ENCODE measurements around the gene ADRA1B.

ADRA1B gene

GRCh38 chr5:159916841-159917761 is 819 bp downstream of the ADRA1B start:
- DNase-seq (ENCODE audit: low spot score) = no peak
- in situ Hi-C loops (cut with MboI; ENCODE audit: low pct_unique_long_range_greater_than_20kb, low sequenced_read_pairs, unreplicated experiment) = no loop called here
- no peak for TF ChIP-seq CTCF (IDR thresholded peaks at IDR 0.05; ENCODE audit: extremely low read depth, insufficient read depth, missing control alignments)

- in situ Hi-C loops (cut with MboI; ENCODE audit: low pct_unique_long_range_greater_than_20kb, low sequenced_read_pairs, unreplicated experiment) = no loop called here
- DNase-seq (ENCODE audit: low spot score) = no peak
Measured at GRCh38 chr5:159917994-159918393, 1.7 kb downstream of the ADRA1B start.

GRCh38 chr5:159921721-159922120 is 5.4 kb downstream of the ADRA1B start:
- in situ Hi-C loops (cut with MboI; ENCODE audit: low pct_unique_long_range_greater_than_20kb, low sequenced_read_pairs, unreplicated experiment) = no loop called here
- no peak for TF ChIP-seq CTCF (IDR thresholded peaks at IDR 0.05; ENCODE audit: extremely low read depth, insufficient read depth, missing control alignments)
- DNase-seq (ENCODE audit: low spot score) = no peak

More at GRCh38 chr5:159917994-159918393, 1.7 kb downstream of the ADRA1B start:
- TF ChIP-seq CTCF (IDR thresholded peaks at IDR 0.05; ENCODE audit: extremely low read depth, insufficient read depth, missing control alignments) = no peak

- TF ChIP-seq CTCF (IDR thresholded peaks at IDR 0.05; ENCODE audit: extremely low read depth, insufficient read depth, missing control alignments) = no peak
- DNase-seq (ENCODE audit: low spot score) = no peak
- in situ Hi-C loops (cut with MboI; ENCODE audit: low pct_unique_long_range_greater_than_20kb, low sequenced_read_pairs, unreplicated experiment) = no loop called here
Measured at GRCh38 chr5:159923008-159923407, 6.7 kb downstream of the ADRA1B start.

GRCh38 chr5:159928122-159928909 is 12.0 kb downstream of the ADRA1B start:
- in situ Hi-C loops (cut with MboI; ENCODE audit: low pct_unique_long_range_greater_than_20kb, low sequenced_read_pairs, unreplicated experiment) = no loop called here
- no peak for TF ChIP-seq CTCF (IDR thresholded peaks at IDR 0.05; ENCODE audit: extremely low read depth, insufficient read depth, missing control alignments)
- no peak for DNase-seq (ENCODE audit: low spot score)

GRCh38 chr5:159929176-159929575 is 12.9 kb downstream of the ADRA1B start:
- TF ChIP-seq CTCF (IDR thresholded peaks at IDR 0.05; ENCODE audit: extremely low read depth, insufficient read depth, missing control alignments) = no peak
- in situ Hi-C loops (cut with MboI; ENCODE audit: low pct_unique_long_range_greater_than_20kb, low sequenced_read_pairs, unreplicated experiment) = no loop called here
- no peak for DNase-seq (ENCODE audit: low spot score)

Measured in GM13977 (cell line).